GM18951 (cell line): ENCODE results near the gene FOXP1.

ENCODE experiments used
- POLR2A ChIP-seq: IDR thresholded peaks from 4 replicates; pipeline ENCODE4 v1.6.1; 2011; ENCODE audit warnings: mild to moderate bottlenecking; ENCODE audit not compliant: insufficient read length, insufficient read depth; ENCODE audit errors: extremely low read depth
- in situ Hi-C: fragments of 300-500 bp; cut with MboI; formaldehyde crosslinking; loops from one replicate; pipeline ENCODE4 v1.12.0; 2022; ENCODE audit warnings: low sequenced_read_pairs, mixed read lengths, inconsistent platforms; ENCODE audit not compliant: unreplicated experiment

The FOXP1 gene

GRCh38 chr3:71003511-71003910, 580.0 kb downstream of the FOXP1 start:
- TF ChIP-seq POLR2A: no peak
- in situ Hi-C loops: loop anchor here (25.0 kb wide), 1 partner anchor 584 kb away; the partner anchor contains the start of gene FOXP1

- in situ Hi-C loops: loop anchor here (25.0 kb wide), 1 partner anchor 585 kb away; the partner anchor contains the start of gene FOXP1
- no peak for TF ChIP-seq POLR2A
These were observed 581.2 kb downstream of the FOXP1 start for GRCh38 chr3:71002298-71002697.

DNA sequence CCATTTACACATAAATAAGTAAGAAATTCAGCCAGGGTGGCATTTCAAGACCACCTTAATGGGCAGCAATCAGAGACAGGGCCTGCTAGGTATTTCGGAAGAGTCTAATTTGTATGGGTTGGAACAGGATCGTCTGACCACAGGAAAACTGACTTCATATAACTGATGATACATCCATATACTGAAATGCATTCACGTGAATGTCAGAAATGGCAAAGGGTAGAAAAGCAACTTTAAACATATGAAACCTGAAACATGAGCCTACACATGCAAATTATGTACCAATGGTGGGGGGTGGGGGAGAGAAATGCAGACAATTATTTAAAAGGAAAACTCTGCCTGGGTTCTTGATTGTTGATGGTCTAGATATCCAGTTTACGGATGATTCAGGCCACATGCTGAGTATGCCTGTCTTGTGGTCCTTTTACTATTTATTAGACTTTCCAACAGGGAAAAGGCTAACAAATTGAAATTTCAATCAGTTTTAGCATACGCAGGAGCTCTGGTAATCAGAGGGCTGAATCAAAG, 582.2 kb downstream of the FOXP1 start:
- in situ Hi-C loops: loop anchor here (25.0 kb wide), 1 partner anchor 586 kb away; the partner anchor contains the start of gene FOXP1
- no peak for TF ChIP-seq POLR2A

- in situ Hi-C loops: loop anchor here (25.0 kb wide), 1 partner anchor 587 kb away; the partner anchor contains the start of gene FOXP1
- TF ChIP-seq POLR2A: no peak
These were observed 583.0 kb downstream of the FOXP1 start for GRCh38 chr3:71000483-71000882.

GRCh38 chr3:70999730-71000129, 583.8 kb downstream of the FOXP1 start:
- in situ Hi-C loops: loop anchor here (25.0 kb wide), 1 partner anchor 588 kb away; the partner anchor contains the start of gene FOXP1
- no peak for TF ChIP-seq POLR2A

- in situ Hi-C loops: no loop called here
- TF ChIP-seq POLR2A: no peak
These were observed 587.4 kb downstream of the FOXP1 start for GRCh38 chr3:70996082-70996481.

- no peak for TF ChIP-seq POLR2A
- in situ Hi-C loops: no loop called here
These were observed 588.9 kb downstream of the FOXP1 start for GRCh38 chr3:70994644-70995043.

DNA sequence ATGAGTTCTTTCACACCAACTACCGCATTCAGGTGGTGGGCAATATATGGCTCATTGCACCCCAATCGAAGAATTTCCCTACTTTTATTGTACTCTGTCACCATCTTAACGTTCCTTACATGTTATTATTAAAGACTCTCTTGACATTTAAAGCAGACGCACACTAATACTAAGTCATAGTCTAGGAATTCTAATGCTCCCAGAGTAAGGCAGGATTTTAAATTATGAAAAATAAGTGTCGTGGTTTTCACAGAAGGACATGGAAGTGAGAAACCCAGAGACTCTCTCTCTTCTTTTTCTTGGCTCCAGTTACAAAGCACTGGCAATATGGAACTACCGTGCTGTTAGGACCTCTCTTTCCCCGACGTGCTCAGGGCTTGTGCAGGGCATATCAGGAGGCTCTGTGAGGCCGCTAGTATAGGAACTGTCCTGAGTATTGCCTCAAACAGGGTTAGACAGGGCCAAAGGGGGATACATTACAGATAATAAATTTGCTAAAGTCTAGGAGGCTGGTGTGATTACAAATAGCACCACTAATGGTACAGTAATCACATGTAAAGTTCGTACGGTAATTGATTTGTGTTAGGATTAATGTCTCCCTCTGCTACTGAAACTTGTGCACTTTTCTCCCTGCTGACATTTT, 590.8 kb downstream of the FOXP1 start:
- in situ Hi-C loops: no loop called here
- TF ChIP-seq POLR2A: no peak

GRCh38 chr3:70992131-70992530, 591.4 kb downstream of the FOXP1 start:
- no peak for TF ChIP-seq POLR2A
- in situ Hi-C loops: no loop called here

GRCh38 chr3:70990723-70991122, 592.8 kb downstream of the FOXP1 start:
- in situ Hi-C loops: no loop called here
- no peak for TF ChIP-seq POLR2A

DNA sequence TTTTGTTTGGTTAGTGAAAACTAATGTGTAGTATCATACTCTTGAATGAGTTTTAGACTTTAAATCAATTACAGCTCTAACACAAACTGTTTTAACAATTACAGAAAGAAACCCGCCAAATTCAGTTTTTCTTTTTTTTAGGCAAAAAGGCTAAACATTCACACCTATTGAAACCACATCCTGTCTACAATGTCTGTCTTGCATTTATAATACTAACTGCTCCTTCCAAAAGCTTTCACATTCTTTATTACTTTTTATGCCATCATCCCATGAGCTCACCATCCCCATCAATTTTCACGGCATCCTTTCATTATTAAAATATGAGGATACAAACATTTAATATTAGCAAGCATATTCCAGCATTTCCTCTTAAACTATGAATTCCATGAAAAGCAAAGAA, 593.3 kb downstream of the FOXP1 start:
- no peak for TF ChIP-seq POLR2A

GRCh38 chr3:70989174-70989573, 594.4 kb downstream of the FOXP1 start:
- no peak for TF ChIP-seq POLR2A
- in situ Hi-C loops: no loop called here

More for the DNA sequence above, 593.3 kb downstream of the FOXP1 start:
- in situ Hi-C loops: no loop called here

GRCh38 chr3:70988111-70988510, 595.4 kb downstream of the FOXP1 start:
- TF ChIP-seq POLR2A: no peak
- in situ Hi-C loops: no loop called here

GRCh38 chr3:70985572-70985971, 598.0 kb downstream of the FOXP1 start:
- in situ Hi-C loops: no loop called here
- TF ChIP-seq POLR2A: no peak
